Activated CD4-positive, alpha-beta T cell treated with anti-CD3 and anti-CD28 coated beads for 24 hours (primary cell): ENCODE data around the gene MAN2A1.

Experiments
- DNase-seq, 2 donors: peaks; one replicate each; pipeline ENCODE4 v3.0.0-alpha.2; 2020; ENCODE audit warnings: low read depth in 2 of 2

MAN2A1 gene

GRCh38 chr5:109706095-109706494 lies 16.4 kb downstream of the MAN2A1 start:
- no peak for DNase-seq

GRCh38 chr5:109707531-109707930 lies 17.8 kb downstream of the MAN2A1 start:
- no peak for DNase-seq

GRCh38 chr5:109708813-109709212 lies 19.1 kb downstream of the MAN2A1 start:
- no peak for DNase-seq

- no peak for DNase-seq
These were observed 19.5 kb downstream of the MAN2A1 start for GRCh38 chr5:109709225-109709624.

- DNase-seq = no peak
These were observed 21.9 kb downstream of the MAN2A1 start for GRCh38 chr5:109711673-109712072.

- DNase-seq = no peak
These were observed 23.7 kb downstream of the MAN2A1 start for GRCh38 chr5:109713453-109713852.

GRCh38 chr5:109714592-109714991 lies 24.9 kb downstream of the MAN2A1 start:
- DNase-seq = no peak

- DNase-seq = no peak
These were observed 28.5 kb downstream of the MAN2A1 start for GRCh38 chr5:109718216-109718615.

GRCh38 chr5:109718632-109719031 lies 28.9 kb downstream of the MAN2A1 start:
- no peak for DNase-seq

GRCh38 chr5:109719978-109720377 lies 30.3 kb downstream of the MAN2A1 start:
- no peak for DNase-seq

- DNase-seq = no peak
These were observed 32.0 kb downstream of the MAN2A1 start for GRCh38 chr5:109721741-109722140.

- no peak for DNase-seq
These were observed 33.9 kb downstream of the MAN2A1 start for GRCh38 chr5:109723606-109724005.

GRCh38 chr5:109725135-109725534 lies 35.4 kb downstream of the MAN2A1 start:
- DNase-seq = no peak

- no peak for DNase-seq
These were observed 50.3 kb downstream of the MAN2A1 start for GRCh38 chr5:109739741-109740728.

- DNase-seq = no peak
These were observed 51.2 kb downstream of the MAN2A1 start for GRCh38 chr5:109740966-109741365.

GRCh38 chr5:109741390-109741789 lies 51.7 kb downstream of the MAN2A1 start:
- DNase-seq = no peak

- no peak for DNase-seq
These were observed 53.4 kb downstream of the MAN2A1 start for GRCh38 chr5:109743041-109743531.

GRCh38 chr5:109743770-109744212 lies 54.1 kb downstream of the MAN2A1 start:
- no peak for DNase-seq

- no peak for DNase-seq
These were observed 54.5 kb downstream of the MAN2A1 start for GRCh38 chr5:109744261-109744660.

GRCh38 chr5:109748546-109748945 lies 58.8 kb downstream of the MAN2A1 start:
- no peak for DNase-seq

GRCh38 chr5:109750463-109750862 lies 60.7 kb downstream of the MAN2A1 start:
- no peak for DNase-seq

- DNase-seq = no peak
These were observed 63.6 kb downstream of the MAN2A1 start for GRCh38 chr5:109753279-109753678.

- DNase-seq = no peak
These were observed 64.6 kb downstream of the MAN2A1 start for GRCh38 chr5:109754319-109754718.
